Caco-2 (cell line): ENCODE measurements around the gene C16orf74. TPM values are rescaled to one million over a fixed set of nuclear protein-coding genes. Genes with fewer than 3 reads are reported as not detected.

ENCODE experiments used
- BruUV-seq: library from RNA; stranded (reverse); fragments of 400-500 nt; replicated peaks from 2 replicates; lab custom pipeline; 2021; lab: Mats Ljungman, UMichigan
- CTCF ChIA-PET: fragments of 300-600 bp; sonication (Branson Sonifier 250); formaldehyde crosslinking; loops from one replicate; lab custom pipeline; 2022; ENCODE audit warnings: antibody characterized with exemption; lab: Charles Lee
- POLR2A ChIA-PET: fragments of 300-600 bp; sonication (Branson Sonifier 250); formaldehyde crosslinking; loops from one replicate; lab custom pipeline; 2022; ENCODE audit warnings: antibody characterized with exemption; lab: Charles Lee
- DNase-seq, 2 experiments: peaks; one replicate each; pipeline versions ENCODE4 v3.0.0 to v3.0.0-alpha.2; 2020 to 2022
- H3K27me3 ChIP-seq: replicated peaks from 2 replicates; pipeline ENCODE4 v1.6.0; 2011; ENCODE audit warnings: low read length; ENCODE audit not compliant: control insufficient read depth, insufficient read depth
- H3K36me3 ChIP-seq: 2 replicates; pipeline ENCODE4 v1.5.1; 2011; ENCODE audit warnings: low read length; ENCODE audit not compliant: control insufficient read depth, insufficient read depth
- H3K4me1 ChIP-seq: fragments of 250-450 bp; sonication (Bioruptor Pico); 2 replicates; pipeline ENCODE4 v1.5.1; 2020; ENCODE audit warnings: mild to moderate bottlenecking
- H3K4me3 ChIP-seq: 2 replicates; pipeline ENCODE4 v1.5.1; 2011; ENCODE audit warnings: low read depth, mild to moderate bottlenecking, control low read depth, low read length
- H3K9me3 ChIP-seq: fragments of 250-450 bp; sonication (Bioruptor Pico); 2 replicates; pipeline ENCODE4 v1.5.1; 2020; ENCODE audit warnings: mild to moderate bottlenecking, moderate library complexity
- H3K27ac Mint-ChIP-seq: one replicate; pipeline ENCODE4 v1.8.0; 2022; ENCODE audit warnings: mixed read lengths; ENCODE audit not compliant: unreplicated experiment
- H3K27me3 Mint-ChIP-seq: one replicate; pipeline ENCODE4 v1.8.0; 2022; ENCODE audit warnings: mixed read lengths; ENCODE audit not compliant: insufficient read depth, unreplicated experiment
- H3K36me3 Mint-ChIP-seq: one replicate; pipeline ENCODE4 v1.8.0; 2022; ENCODE audit warnings: mild to moderate bottlenecking, mixed read lengths; ENCODE audit not compliant: insufficient read depth, unreplicated experiment
- H3K4me1 Mint-ChIP-seq: one replicate; pipeline ENCODE4 v1.8.0; 2022; ENCODE audit warnings: low read depth, mixed read lengths; ENCODE audit not compliant: unreplicated experiment
- H3K4me3 Mint-ChIP-seq: one replicate; pipeline ENCODE4 v1.8.0; 2022; ENCODE audit warnings: mild to moderate bottlenecking, moderate library complexity, mixed read lengths; ENCODE audit not compliant: unreplicated experiment
- H3K9me3 Mint-ChIP-seq: one replicate; pipeline ENCODE4 v1.8.0; 2022; ENCODE audit warnings: mixed read lengths; ENCODE audit not compliant: unreplicated experiment
- CTCF ChIP-seq, 2 experiments: fragments of 200-600 bp in 1 of 2; IDR thresholded peaks; 1 replicate in 1 of 2; 2 replicates in 1 of 2; pipeline versions ENCODE4 v1.5.1 to v1.8.0; 2011 to 2022; ENCODE audit warnings: antibody characterized with exemption in 1 of 2, control low read depth in 1 of 2, inconsistent platforms in 1 of 2, low read depth in 1 of 2, low read length in 1 of 2, mild to moderate bottlenecking in 1 of 2, moderate library complexity in 1 of 2; ENCODE audit not compliant: insufficient read depth in 1 of 2, severe bottlenecking in 1 of 2, unreplicated experiment in 1 of 2
- intact Hi-C: fragments of 100-400 bp; cut with micrococcal nuclease; formaldehyde crosslinking; loops from one replicate; pipeline ENCODE4 v1.10.0; 2022; ENCODE audit not compliant: unreplicated experiment
- total RNA-seq: library from RNA; stranded (reverse); gene quantifications from 2 replicates; pipeline ENCODE4 v1.2.3, GENCODE V29; 2022

Gene C16orf74
- total RNA-seq, 1 experiment from 2014 or later: 4.0 TPM

- ChIA-PET CTCF (interaction anchor here (0.7 kb wide), 1 partner anchor 148 kb away, joined by 3 read pairs; no protein-coding TSS in a partner anchor), POLR2A (no interaction called here)
- no TSS peak for BruUV-seq
Observed at GRCh38 chr16:85704011-85704410, 46.9 kb downstream of the C16orf74 start.

GRCh38 chr16:85699628-85700027 lies 51.3 kb downstream of the C16orf74 start:
- Histone ChIP-seq H3K4me3 (no peak overlapping the region), H3K9me3 (no peaks in the 10 kb centered on the region), H3K27me3 (no peaks in the 10 kb centered on the region), H3K36me3 (no peaks in the 10 kb centered on the region), H3K4me1 (peaks cover 6% of the 10 kb centered on the region; the same call in 1 of the 2 replicates)
- no TSS peak for BruUV-seq
- ChIA-PET POLR2A (no interaction called here), CTCF (interaction anchor here (0.5 to 1.6 kb wide), 2 partner anchors 15 to 18 kb away, joined by 5 to 6 read pairs; no protein-coding TSS in a partner anchor)
- no peak for DNase-seq
- no peak overlapping the region for H3K27ac Mint-ChIP-seq
- no peaks in the 10 kb centered on the region for H3K36me3 Mint-ChIP-seq
- H3K9me3 Mint-ChIP-seq: no peaks in the 10 kb centered on the region
- H3K4me3 Mint-ChIP-seq: no peak overlapping the region
- intact Hi-C loops: no loop called here
- TF ChIP-seq CTCF (IDR thresholded peaks at IDR 0.05; ENCODE audit: insufficient read depth in 1 of 2, low read depth in 1 of 2, low read length in 1 of 2, severe bottlenecking in 1 of 2, unreplicated experiment in 1 of 2): no peak
- no peaks in the 10 kb centered on the region for H3K4me1 Mint-ChIP-seq
- no peaks in the 10 kb centered on the region for H3K27me3 Mint-ChIP-seq

More at GRCh38 chr16:85704011-85704410, 46.9 kb downstream of the C16orf74 start:
- Histone ChIP-seq H3K4me3 (no peak overlapping the region), H3K4me1 (peaks cover 13% of the 10 kb centered on the region), H3K36me3 (no peaks in the 10 kb centered on the region), H3K27me3 (no peaks in the 10 kb centered on the region), H3K9me3 (no peaks in the 10 kb centered on the region)
- intact Hi-C loops: no loop called here
- Mint-ChIP-seq H3K4me3 (no peak overlapping the region), H3K4me1 (peaks cover 9% of the 10 kb centered on the region), H3K9me3 (no peaks in the 10 kb centered on the region), H3K27ac (no peak overlapping the region), H3K27me3 (no peaks in the 10 kb centered on the region), H3K36me3 (peaks cover 6% of the 10 kb centered on the region)
- no peak for TF ChIP-seq CTCF (IDR thresholded peaks at IDR 0.05; ENCODE audit: insufficient read depth in 1 of 2, low read depth in 1 of 2, low read length in 1 of 2, severe bottlenecking in 1 of 2, unreplicated experiment in 1 of 2)
- no peak for DNase-seq

GRCh38 chr16:85698935-85699558 lies 51.8 kb downstream of the C16orf74 start:
- H3K4me3 ChIP-seq: no peak overlapping the region
- H3K27me3 ChIP-seq: no peaks in the 10 kb centered on the region
- no peaks in the 10 kb centered on the region for H3K36me3 ChIP-seq
- peak in 1 of 2 experiments; percentile 18 for TF ChIP-seq CTCF (IDR thresholded peaks at IDR 0.05; ENCODE audit: insufficient read depth in 1 of 2, low read depth in 1 of 2, low read length in 1 of 2, severe bottlenecking in 1 of 2, unreplicated experiment in 1 of 2)
- Mint-ChIP-seq H3K27ac (no peak overlapping the region), H3K9me3 (no peaks in the 10 kb centered on the region), H3K4me3 (no peak overlapping the region), H3K4me1 (no peaks in the 10 kb centered on the region), H3K27me3 (no peaks in the 10 kb centered on the region), H3K36me3 (no peaks in the 10 kb centered on the region)
- DNase-seq: no peak
- ChIA-PET POLR2A (no interaction called here), CTCF (interaction anchor here (1.6 kb wide), 1 partner anchor 19 kb away, joined by 6 read pairs; no protein-coding TSS in a partner anchor)
- H3K9me3 ChIP-seq: no peaks in the 10 kb centered on the region
- no TSS peak for BruUV-seq
- intact Hi-C loops: no loop called here
- H3K4me1 ChIP-seq: 0 out of 2 replicates have a peak, but pooled peaks cover 5% of the 10 kb centered on the region
